Measurements from ENCODE around the gene KDM7A.
"Not testable (repeated sequence)": the region's sequence is repeated elsewhere in the genome, so short reads cannot be mapped to it uniquely, and the experiment has no call there.

KDM7A gene

GRCh38 chr7:140201393-140201792 is 24.6 kb upstream of the KDM7A start:
- no peak for DNase-seq

- DNase-seq, result no peak
Measured at GRCh38 chr7:140200061-140200989, 23.5 kb upstream of the KDM7A start.

- no peak for DNase-seq
Measured at GRCh38 chr7:140197938-140198337, 21.2 kb upstream of the KDM7A start.

DNA sequence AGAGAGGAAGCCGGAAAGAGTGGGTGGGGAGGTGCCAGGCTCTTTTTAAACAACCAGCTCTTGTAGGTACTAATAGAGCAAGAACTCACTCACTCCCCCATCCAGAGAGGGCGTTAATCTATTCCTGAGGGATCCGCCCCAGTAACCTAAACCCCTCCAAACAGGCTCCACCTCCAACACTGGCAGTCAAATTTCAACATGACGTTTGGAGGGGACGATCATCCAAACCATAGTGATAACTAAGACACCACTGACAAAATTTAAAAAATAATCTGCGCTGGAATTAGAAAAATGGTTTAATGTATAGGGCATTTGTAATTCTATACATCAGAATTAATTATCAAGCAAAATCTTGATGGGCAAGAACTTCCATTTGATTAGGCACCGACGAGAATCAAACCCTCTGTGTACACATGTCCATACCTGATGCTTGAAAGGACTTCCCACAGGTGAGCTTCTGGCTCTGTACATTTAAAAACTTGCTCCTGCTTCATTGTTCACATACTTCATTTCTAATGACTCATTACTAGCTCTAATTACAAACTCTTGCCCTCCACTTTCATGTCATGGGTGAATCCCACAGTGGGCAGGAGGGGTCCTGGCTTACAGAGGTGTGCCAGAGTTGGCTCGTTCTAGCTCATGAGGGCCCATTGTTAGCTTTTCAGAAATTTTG is 20.6 kb upstream of the KDM7A start:
- no peak for DNase-seq

GRCh38 chr7:140196361-140197217 is 19.8 kb upstream of the KDM7A start:
- no peak for DNase-seq

DNA sequence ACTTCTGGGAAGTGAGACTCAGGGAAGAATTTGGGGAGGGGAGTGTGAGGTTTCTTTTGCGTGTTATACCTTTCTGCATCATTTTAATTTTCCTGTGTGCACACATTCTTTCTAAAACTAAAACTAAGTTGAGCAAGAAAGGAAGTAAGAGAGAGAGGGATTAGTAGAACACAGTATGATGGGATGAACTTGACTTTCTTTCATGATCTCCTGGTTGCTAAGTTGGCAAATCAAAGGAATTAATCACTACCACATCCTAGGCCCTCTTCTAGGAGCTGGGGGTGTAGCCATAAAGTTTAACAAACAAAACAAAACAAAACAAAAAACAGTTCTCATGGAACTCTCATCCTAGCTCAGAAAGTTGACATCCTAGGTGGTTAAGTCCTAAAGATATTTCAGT is 19.1 kb upstream of the KDM7A start:
- DNase-seq, result no peak

GRCh38 chr7:140192620-140193019 is 15.8 kb upstream of the KDM7A start:
- DNase-seq, result no peak

- no peak for DNase-seq
Measured at GRCh38 chr7:140192176-140192575, 15.4 kb upstream of the KDM7A start.

DNA sequence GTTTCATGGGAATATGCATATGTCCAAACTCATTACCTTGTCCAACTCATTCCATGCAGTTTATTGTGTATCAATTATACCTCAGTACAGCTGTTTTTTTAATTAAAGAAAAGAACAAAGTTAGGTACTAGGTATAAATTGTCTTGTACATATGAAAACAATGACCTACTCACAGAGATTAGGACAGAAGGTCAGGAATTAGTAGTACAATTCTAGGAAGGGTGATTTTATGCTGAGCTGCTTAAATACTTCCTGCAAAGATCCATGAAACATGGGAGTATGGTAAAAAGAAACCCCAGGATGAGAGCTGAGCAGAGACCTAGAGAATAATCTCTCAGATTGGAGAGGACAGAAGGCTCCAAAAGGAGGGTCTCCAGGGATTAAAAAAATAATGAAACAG is 13.8 kb upstream of the KDM7A start:
- DNase-seq, result no peak

GRCh38 chr7:140189917-140190316 is 13.1 kb upstream of the KDM7A start:
- DNase-seq, result no peak

- DNase-seq, result no peak
Measured at GRCh38 chr7:140182917-140183316, 6.1 kb upstream of the KDM7A start.

DNA sequence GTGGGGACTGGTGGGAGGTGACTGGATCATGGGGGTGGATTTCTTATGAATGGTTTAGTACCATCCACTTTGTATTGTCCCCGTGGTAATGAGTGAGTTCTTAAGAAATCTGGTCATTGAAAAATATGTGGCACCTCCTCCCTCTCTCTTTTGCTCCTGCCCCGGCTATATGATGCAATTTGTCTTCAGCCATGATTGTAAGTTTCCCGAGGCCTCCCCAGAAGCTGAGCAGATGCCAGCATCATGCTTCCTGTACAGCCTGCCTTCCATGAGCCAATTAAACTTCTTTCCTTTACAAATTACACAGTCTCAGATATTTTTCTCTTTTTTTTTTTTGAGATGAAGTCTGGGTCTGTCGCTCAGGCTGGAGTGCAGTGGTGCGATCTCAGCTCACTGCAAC is 2.6 kb upstream of the KDM7A start:
- DNase-seq, result no peak

- no peak for DNase-seq
Measured at GRCh38 chr7:140176122-140176701, 571 bp downstream of the KDM7A start.

GRCh38 chr7:140175221-140176121 is 1.3 kb downstream of the KDM7A start:
- DNase-seq, result peak; percentile 67

DNA sequence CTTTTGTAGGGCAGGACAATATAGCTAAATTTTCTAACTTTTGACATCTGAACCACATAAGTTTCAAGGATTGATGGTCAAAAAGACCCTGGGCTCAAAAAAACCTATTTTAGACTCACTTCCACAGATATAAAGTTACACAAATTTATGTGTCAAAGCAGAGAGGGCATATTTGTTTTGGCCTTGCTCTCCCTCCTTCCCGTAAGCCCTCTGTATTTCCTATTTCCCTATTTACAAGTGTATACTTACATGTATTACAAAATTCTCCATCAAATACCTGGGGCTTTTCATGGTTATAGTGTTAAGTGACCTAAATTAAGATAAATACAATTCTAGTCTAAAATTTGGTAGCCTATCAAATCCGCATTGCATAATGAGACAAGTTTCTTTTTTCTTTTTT is 2.6 kb downstream of the KDM7A start:
- no peak for DNase-seq

- DNase-seq, result no peak
Measured at GRCh38 chr7:140170375-140170774, 6.4 kb downstream of the KDM7A start.

GRCh38 chr7:140168816-140169215 is 8.0 kb downstream of the KDM7A start:
- no peak for DNase-seq

GRCh38 chr7:140165422-140165821 is 11.4 kb downstream of the KDM7A start:
- no peak for DNase-seq

DNA sequence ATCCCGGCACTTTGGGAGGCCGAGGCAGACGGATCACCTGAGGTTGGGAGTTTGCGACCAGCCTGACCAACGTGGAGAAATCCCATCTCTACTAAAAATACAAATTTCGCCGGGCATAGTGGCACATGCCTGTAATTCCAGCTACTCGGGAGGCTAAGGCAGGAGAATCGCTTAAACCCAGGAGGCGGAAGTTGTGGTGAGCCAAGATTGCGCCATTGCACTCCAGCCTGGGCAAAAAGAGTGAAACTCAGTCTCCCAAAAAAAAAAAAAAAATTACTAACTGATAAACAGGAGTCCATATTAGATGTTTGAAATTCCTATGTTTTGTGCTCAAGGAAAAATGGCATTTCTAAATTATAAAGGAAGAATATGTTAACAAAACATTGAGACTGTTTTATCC is 14.7 kb downstream of the KDM7A start:
- not testable (repeated sequence) for DNase-seq

DNA sequence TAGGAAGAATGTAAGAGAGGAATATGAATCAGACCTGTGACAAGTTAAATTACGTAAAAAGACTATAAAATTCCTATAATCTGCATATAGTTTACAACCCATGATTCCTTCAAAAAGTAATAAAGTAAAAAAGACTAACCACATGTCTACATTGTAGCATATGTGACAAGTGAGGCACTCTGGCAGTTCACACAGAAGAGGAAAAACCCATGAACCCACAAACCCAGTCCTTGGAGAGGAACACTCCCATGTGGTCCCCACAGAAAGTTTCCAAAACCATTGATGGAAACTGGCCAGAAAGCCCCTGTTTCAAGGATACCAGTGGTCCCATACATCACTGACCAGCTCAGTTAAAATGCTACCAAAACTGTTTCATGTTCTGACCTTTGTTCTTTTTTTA is 15.7 kb downstream of the KDM7A start:
- no peak for DNase-seq

GRCh38 chr7:140160308-140160707 is 16.5 kb downstream of the KDM7A start:
- DNase-seq, result no peak

DNA sequence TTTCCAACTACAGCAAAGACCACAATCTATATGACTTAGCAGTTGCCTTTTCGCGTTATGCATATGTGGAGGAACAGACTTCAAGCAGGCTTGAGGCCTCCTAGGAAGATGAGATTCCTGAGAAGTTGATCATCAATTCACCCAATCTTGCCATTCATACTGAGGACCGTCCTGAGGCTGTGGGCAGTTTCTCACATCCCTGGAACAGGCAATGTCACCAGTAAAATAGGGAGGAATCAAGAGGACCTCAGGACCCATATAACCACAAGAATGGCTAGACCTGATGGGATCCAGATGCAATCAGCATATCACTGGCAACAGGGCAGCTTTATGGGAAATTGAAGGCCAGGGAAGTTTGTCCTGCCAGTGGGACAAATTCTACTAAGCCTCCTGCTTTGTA is 17.3 kb downstream of the KDM7A start:
- DNase-seq, result no peak

Measured in GDM1 (cell line).